Stimulated activated CD4-positive, alpha-beta T cell treated with anti-CD3 and anti-CD28 coated beads, Interleukin-4, amount 100 ng/mL, for 4 hours (primary cell): ENCODE data around the gene XYLT1.
"Not testable (repeated sequence)": the region's sequence is repeated elsewhere in the genome, so short reads cannot be mapped to it uniquely, and the experiment has no call there.

Experiments
- DNase-seq, 2 experiments: peaks; one replicate each; pipeline ENCODE4 v3.0.0-alpha.2; 2020

The XYLT1 gene

DNA sequence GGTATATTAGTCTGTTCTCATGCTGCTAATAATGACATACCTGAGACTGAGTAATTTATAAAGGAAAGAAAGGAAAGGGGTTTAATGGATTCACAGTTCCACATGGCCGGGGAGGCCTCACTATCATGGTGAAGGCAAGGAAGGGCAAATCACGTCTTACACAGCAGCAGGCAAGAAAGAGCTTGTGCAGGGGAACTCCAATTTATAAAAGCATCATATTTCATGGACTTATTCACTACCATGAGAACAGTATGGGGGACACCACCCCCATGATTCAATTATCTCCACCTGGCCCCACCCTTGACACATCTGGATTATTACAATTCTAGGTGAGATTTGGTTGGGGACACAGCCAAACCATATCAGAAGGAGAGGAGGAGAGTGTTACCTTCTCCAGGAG is 17.7 kb upstream of the XYLT1 start:
- DNase-seq, result no peak

DNA sequence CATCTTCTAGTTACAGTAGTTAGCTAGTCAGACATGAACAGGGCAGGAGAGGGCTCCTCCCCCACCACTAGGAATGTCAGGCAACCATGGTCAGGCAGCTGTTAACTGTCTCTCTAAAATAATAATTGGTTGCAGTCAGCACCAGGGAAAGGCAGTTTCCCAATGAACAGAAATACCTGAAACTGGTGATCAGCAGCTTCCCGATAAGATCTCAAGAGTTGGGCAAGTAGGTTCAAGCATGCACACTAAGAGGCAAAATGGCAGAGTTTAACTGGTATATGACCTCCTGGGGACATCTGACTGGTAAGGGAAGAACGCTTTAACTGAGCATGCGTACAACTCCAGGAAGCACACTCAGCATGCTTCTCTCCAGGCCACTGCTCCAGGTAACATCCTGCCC is 12.6 kb upstream of the XYLT1 start:
- DNase-seq, result no peak

DNA sequence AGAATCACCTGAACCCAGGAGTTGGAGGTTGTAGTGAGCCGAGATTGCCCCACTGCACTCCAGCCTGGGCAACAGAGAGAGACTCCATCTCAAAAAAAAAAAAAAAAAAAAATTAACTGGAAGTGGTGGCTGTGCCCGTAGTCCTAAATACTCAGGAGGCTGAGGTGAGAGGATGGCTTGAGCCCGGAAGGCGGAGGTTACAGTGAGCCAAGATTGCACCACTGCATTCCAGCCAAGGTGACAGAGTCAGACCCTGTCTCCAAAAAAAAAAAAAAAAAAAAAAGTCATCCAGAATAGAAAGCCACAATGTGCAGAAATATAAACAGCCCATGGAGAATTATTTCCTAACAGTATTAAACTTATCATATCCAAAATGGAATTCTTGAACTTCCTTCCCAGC is 11.6 kb upstream of the XYLT1 start:
- not testable (repeated sequence) for DNase-seq

DNA sequence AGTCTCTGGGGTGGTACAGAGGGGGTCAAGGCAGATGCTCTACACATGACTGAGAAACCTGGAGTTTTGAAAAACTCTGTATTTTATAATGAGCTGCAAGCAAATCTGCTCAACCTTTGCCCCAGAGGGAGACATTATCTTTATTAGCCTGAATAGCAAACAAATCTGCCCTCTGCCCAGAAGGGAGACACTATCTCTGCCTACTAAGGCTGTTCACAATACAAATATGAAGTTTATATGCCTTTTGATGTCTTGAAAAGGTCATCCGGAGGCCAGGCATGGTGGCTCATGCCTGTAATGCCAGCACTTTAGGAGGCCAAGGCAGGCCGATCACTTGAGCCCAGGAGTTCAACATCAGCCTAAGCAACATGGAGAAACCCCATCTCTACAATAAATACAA is 11.0 kb upstream of the XYLT1 start:
- no peak for DNase-seq

DNA sequence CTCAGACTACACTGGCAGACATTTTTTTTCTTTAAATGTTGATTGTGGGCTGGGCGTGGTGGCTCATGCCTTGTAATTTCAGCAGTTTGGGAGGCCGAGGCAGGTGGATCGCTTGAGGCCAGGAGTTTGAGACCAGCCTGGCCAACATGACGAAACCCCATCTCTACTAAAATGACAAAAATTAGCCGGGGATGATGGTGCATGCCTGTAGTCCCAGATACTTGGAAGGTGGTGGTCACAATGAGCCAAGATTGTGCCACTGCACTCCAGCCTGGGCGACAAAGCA is 6.4 kb upstream of the XYLT1 start:
- DNase-seq, result not testable (repeated sequence)

DNA sequence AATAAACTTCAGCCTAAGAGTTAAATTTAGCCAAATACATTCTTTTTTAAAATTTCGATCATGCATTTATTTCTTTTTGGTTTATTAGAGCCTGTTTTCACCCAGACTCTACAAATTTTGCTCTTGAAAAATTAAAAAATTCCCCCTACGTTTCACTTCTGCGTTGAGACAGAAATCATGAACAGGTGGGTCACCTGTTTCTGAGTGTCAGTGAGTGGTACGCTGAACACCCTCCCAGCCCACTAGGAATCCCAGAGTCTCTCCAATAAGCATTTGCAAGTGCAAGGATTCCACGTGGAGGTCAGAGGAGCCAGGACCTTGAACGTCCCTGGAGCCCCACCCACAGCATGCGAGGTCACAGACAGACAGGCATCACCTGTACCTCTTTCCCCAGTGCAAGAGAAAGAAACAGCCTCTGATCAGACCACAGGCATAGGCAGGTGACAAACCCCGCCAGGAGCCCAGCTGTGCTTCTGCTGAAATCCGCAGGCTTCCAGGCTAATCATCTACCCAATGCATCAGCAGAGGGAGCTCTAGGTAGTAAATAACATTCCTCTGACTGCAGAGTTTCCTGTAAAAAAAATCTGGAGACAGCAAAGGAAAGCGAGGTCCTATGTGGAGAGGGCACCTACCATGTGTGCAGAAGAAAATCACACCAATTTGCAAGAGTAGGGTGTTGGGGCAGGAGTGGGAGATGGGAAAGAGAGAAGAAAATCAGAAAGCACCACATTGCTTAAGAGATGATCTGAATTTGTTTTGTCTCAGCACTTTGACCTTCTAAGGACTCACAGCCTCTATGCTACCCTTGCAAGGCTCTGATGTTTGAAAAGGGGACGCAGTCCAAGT is 5.9 kb upstream of the XYLT1 start:
- DNase-seq, result peak in 1 of 2 experiments; percentile 36

DNA sequence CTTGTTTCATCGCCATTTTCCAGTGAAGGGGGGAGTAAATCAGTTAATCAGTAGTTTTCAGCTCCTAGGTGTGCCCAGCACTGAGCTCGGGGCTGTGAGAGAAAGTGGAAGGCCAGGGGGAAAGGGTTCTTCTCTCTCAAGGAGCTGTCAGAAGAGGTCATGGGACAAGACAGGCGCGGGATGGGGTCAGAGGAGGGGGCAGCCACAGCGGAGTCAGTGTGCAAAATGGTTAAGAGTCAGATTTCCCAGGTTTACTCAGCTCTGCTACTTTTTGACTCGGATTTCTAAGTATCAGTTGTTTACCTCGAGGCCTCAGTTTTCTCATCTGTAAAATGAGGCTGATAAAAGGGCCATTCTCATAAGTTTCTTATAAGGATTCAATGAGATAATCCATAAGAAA is 4.3 kb upstream of the XYLT1 start:
- DNase-seq, result no peak

DNA sequence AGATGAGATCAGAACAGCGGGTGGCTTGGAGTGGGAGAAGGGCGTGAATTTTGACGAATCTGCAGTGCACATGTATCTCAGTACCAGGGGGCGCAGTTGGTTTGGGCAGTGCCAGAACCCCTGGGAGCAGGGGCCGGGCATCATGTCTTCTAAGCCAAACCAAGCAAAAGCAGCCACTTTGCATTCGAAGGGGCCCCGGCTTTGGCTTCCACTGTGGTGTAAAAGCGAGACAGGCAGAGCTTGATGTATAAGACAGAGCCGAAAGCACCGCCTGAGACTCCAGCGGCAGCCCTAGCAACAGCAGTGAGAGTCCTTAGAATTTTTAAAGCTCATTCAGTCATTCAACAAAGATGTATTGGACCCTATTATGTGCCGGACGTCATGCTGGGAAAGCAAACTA is 3.8 kb upstream of the XYLT1 start:
- DNase-seq, result no peak

DNA sequence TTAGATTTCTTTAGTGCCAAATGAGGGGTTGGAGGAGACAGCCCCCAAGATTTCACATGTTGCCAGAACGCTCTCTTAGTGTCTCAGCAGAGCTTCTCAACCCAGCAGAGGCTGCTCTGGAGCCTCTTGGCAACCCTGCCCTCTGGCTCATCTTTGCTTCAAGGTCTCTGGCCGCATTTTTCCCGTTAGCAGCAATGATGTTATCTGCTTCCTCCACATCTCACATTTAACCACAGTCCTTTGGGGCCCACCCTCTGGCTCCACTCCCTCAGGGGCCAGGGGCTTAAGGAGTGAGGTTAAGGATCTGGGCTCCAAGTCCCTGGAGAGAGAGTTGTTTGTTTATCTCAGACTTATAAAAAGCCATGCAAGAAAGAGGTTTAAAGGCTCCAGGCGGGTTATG is 3.3 kb upstream of the XYLT1 start:
- DNase-seq, result no peak

DNA sequence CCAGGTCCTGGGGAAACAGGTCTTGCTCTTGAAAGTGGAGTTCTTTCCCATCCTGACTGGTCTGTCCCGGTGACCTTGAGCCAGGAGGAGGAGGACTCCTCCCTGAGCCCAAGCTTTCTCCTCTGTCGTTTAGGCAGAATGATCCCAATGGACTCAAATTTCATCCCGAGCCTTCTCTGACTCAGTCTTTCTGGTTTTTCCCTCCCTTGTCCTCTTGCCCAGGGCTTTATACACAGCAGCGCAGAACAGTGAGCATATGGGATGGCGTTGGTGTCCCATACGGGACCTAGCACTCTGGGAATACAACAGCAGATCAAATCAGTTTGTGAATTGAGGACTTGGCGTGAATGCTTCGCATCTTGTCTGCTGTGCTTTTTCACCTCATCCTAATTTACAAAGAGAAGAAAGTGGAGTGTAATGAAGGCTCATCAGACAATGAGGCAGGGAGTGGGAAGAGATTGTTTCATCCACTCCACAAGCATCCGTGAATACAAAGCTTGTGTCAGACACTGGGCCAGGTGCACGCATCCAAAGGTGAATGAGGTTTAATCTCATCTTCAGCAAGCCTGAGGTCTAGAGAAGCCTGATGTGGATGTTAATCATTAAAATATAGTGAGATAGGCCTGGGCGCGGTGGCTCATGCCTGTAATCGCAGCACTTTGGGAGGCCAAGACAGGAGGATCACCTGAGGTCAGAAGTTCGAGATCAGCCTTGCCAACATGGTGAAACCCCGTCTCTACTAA is 1.1 kb upstream of the XYLT1 start:
- no peak for DNase-seq

DNA sequence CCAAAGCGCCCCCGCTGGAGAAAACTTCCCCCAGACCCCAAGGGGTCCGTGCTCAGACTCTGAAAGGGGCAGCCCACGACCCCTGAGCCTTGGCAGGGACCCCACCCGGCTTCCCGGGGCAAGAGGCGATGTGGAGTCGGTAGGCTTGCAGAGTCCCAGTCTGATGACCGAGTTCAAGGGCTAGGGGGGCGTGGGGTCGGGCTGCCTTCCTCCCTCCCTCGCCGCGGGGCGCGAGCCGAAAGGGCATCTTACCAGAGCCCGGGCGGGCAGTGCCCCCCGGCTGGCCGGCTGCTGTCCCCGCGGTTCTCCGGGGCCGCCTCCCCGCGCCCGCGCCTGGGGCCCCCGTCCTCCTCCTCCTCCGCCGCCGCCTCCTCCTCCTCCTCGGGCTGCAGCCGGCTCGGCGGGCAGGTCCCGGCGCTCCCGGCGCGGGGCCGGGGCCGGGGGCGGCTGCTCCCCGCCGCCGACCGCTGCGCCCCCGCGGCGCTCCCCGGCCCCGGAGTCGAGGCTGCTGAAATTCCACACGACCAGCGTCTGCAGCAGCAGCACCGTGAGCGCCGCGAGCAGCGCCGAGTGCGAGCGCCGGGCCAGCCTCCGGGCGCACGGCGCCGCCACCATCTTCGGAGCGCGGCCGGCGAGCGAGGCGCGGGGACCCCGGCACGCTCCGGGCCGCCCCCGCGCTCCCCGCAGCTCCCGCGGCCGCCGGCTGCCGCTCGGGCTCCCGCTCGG is 415 bp downstream of the XYLT1 start:
- DNase-seq, result peak in 1 of 2 experiments; percentile 28

DNA sequence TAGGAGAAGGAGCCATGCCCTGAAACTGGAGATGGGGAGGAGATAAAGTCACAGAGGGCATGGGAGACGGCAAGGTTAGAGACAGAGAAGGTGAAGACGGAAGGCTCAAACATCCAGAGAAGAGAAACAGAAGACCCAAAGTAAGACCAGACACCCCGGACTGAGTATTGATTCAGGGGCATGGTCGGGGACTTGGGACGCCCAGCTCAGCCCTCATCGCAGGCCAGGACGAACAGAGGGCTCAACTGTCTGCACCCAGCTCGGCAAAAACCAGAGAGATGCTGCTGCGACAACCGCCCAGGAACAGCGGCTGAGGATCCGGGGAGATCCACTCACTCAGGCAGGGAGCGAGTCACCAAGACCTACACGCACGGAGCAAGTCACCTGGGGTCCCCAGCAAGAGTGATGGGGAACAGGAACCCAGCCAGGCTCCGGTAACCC is 999 bp downstream of the XYLT1 start:
- peak in 1 of 2 experiments; percentile 32 for DNase-seq

DNA sequence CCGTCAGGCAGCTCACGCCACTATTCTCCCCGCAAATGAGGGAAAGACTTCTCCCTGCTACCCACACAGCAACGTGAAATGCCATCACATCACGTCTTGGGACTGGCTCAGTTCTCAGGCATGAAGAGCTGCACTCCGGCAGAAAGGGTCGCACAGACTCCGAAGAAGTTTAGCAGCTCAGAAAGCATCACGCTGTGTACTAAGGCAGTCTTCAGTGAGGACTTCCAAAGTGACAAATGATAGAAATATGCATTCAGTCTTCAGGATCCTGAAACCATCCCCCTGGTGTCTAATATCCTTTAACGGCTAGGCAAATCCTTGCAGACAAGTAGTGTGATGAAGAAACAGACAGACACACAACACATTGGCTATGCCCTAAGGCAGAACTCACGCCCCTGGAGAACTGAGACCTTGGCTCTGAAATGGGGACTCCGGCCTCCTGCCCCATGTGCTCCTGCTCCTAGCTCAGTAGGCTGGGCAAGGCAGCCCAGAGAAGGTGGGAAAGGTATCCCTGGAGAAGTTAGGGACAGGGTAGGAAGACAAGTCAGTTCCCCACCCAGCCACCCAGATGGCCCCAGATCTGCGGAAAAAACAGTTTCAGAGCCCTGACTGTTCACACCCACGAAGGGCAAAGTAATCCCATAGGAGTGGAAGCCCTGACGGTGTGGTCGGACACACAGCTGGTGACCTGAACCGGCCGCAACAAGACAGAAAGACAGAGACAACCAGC is 1.6 kb downstream of the XYLT1 start:
- no peak for DNase-seq

DNA sequence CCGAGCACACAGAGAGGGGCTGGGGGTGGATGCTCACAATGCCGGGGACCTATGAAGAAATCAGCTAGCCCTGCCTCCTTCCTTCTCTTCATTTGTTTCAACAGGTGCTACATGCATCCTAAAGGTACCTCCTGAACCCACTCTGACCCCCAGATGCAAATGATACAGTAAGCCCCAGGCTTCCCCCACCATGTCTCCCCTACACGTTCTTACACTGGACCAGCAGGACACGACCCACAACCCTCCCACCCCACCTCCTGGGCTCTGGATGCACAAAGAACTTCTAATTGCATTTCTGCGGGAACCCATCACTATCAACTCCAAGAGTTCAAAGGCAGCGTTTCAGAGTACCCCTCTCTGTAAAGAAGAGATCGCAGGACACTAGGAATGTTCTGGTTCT is 2.1 kb downstream of the XYLT1 start:
- no peak for DNase-seq

DNA sequence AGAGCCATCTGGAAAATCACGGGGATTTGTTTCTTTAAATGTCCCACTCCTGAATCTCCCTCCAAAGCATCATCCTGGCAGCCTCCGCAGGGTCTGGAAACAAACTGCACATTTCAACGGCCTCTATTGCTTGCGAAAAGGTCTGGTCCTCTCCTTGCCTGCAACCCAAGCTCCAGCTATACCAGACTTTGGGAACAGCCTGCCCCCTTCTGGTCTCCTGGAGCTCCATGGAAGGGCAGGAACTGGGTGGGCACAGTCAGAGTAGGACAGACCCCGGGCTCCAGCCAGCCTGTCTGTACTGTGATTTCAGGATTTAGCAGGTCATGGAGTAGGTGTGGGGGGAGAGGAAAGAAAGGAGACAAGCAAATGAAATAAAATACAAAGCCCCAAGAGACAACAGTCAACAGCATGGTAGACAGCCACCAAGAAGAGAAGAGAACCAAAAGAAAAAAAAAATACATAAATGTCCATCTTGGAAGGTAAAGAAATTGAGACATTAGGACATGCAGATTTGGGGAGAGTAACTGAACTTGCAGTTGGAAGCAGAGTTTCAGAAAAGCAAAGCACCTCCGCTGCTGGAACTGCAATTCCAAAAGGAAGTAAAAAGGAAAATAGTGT is 2.7 kb downstream of the XYLT1 start:
- DNase-seq, result peak in 1 of 2 experiments; percentile 23

DNA sequence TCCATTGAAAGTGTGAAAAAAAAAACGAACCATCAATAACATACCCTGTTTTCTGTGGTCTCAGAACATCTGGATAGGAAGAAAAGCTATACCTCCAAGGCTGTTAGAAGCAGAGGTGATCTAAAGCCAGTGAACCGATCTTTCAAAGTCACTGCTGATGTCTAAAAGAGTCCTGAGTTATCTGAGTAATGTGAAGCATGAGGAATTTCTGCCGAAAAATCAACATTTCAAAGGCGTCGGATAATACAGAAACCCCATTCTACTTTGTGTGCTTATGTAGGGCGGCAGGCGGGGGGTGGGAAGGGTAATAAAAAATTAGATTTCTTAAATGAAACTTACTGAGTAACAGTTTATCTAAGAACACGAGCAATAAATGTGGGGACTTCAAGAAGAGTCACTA is 3.9 kb downstream of the XYLT1 start:
- DNase-seq, result no peak

DNA sequence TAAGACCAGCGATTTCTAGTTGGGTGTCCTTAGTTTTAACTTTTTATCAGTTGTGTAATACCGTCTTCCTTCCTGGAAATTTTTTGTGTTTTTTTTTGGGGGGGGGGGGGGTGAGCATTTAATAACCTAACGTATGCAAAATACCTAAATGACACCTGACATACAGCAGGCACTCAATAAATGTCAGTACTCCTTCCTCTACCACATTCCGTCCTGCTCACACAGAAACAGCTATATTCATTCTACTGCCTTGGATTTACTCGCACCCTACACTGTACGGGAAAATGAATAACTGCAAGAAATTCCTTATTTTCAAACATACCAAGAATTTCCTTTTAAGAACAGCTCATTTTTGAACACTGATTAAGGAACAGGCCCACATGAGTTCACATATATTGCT is 5.3 kb downstream of the XYLT1 start:
- DNase-seq, result no peak

DNA sequence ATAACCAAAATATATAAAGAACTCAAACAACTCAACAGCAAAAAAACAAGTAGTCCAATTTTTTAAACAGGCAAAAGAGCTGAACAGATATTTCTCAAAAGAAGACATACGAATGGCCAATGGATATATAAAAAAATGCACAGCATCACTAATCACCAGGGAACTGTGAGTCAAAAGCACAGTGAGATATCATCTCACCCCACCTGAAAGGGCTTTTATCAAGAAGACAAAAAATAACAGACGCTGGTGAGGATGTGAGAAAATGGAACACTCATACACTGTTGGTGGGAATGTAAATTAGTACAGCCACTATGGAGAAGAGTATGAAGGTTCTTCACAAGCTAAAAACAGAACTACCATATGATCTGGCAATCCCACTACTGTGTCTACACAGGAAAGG is 7.4 kb downstream of the XYLT1 start:
- no peak for DNase-seq

DNA sequence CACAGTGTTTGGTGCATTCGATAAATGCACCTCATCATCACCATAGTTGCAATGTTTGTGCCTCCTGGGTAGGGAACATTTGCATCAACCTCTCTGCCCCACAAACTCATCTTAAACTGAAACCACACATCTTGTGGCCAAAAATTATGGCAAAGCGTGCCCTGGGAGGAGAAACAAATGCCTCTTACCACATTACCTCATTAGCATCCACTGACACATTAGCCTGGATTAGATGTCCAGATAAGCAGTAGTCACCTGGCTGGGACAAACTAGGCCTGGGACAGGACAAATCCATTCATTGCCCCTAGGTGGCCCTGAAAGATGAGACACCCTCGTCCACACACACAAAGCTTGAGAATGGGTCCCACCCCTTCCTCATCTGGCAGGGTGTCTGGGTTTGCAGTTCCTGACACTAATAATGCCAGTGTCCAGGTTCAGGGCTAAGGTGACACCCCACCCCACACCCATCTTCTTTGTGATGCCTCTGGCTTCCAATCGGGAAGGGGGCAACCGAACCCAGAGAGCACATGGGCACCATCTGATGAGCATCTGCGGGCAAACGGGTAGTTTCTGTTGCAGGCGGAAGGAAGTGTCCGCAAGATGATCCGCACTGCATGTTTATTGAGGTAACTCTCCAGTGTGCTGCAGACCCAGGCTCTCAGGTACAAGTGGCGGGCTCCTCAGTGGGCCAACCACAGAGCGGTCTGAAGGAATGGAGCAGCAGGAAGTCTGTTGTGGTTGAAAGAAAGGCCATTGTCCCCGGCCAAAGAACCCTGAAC is 8.6 kb downstream of the XYLT1 start:
- no peak for DNase-seq

DNA sequence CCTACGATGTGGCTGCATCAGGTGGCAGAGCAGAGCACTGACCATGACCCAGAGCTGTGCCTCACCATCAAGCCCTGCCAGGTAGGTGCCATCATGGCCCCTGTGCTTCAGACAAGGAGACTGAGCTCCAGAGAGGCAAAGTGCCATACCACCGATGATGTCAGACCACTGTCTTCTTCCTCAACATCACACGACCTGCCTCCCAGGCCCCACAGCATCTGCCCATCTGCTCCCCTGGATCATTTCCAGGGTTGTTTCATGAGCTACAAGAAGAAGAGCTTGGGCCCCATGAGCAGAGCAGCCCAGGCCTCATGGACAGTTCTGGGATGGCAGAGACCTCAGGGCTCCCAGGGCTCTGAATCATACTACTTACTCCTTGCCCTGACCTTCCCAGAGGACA is 9.9 kb downstream of the XYLT1 start:
- DNase-seq, result no peak

DNA sequence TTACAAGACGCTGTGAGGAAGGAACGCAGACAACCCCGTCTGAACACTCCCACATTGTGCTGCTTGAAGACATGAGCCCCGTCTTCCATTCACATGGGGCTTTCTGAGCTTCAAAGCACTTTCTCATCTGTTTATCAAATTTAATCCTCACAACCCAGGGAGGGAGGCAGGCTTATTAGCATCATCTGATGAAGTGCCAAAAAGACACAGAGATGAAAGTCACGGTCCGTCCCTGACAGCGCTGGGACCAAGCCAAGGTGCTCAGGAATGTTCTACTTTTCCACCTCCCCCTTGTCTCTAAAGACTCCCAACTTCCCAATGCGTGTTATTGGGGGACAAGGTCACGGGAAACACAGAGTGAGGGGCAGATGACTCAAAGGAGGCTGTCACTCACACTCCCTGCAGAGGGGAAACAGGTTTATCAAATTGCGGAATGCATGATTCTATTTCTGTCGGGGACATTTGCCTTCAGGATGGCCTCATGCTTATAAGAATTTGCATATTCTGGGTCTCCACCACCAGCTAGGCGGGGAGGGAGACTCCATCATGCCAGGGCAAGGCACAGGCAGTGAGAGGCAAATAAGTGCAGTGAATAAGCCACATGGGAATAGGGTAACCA is 10.7 kb downstream of the XYLT1 start:
- no peak for DNase-seq
